ENCODE measurements around the gene RIPPLY3.

GRCh38 chr21:37009740-37010341 lies 3.3 kb downstream of the RIPPLY3 start:
- TF ChIP-seq CTCF (conservative IDR thresholded peaks at IDR 0.05 in 1 of 2, IDR thresholded peaks at IDR 0.05 in 1 of 2; ENCODE audit: low read depth in 1 of 2, low read length in 2 of 2), result peak; percentile 82 to 95
- no peak for TF ChIP-seq EZH2 (IDR thresholded peaks at IDR 0.05; ENCODE audit: low read length, missing control alignments)
